SK-N-SH (cell line): Measurements from ENCODE around the gene PKD2L2. TPM values are rescaled to one million over a fixed set of nuclear protein-coding genes. Genes with fewer than 3 reads are reported as not detected.

Experiments used
- CTCF ChIA-PET: fragments of 300-600, 350-600 bp; formaldehyde crosslinking; extraction: SDS; loops from one replicate; lab custom pipeline; 2021; lab: Yijun Ruan, JAX
- POLR2A ChIA-PET: fragments of 350-600 bp; sonication (Branson Sonifier 250); formaldehyde crosslinking; extraction: SDS; loops from one replicate; lab custom pipeline; 2020; ENCODE audit warnings: antibody characterized with exemption, inconsistent platforms; lab: Yijun Ruan, JAX
- DNase-seq: peaks from one replicate; pipeline ENCODE4 v3.0.0; 2012
- H2AFZ ChIP-seq: fragments of 200-600 bp; sonication (generic); 2 replicates; pipeline ENCODE4 v1.8.1; 2016; ENCODE audit warnings: antibody characterized with exemption, mild to moderate bottlenecking, low read depth
- H3F3A ChIP-seq: fragments of 200-600 bp; sonication (generic); replicated peaks from 2 replicates; pipeline ENCODE3; 2016; ENCODE audit warnings: antibody characterized with exemption, mild to moderate bottlenecking; ENCODE audit not compliant: insufficient read depth
- H3K27ac ChIP-seq, 2 experiments: fragments of 200-500 bp in 1 of 2; fragments of 200-600 bp in 1 of 2; sonication (Bioruptor generic) in 1 of 2; sonication (generic), shearing (Covaris generic) in 1 of 2; 2 replicates each; pipeline versions ENCODE4 v1.5.1 to v1.6.1; 2014 to 2016; ENCODE audit warnings: low read depth in 2 of 2, inconsistent platforms in 1 of 2, low read length in 1 of 2, mild to moderate bottlenecking in 1 of 2, mixed read lengths in 1 of 2
- H3K27me3 ChIP-seq: fragments of 200-600 bp; sonication (generic), shearing (Covaris generic); 2 replicates; pipeline ENCODE4 v1.6.1; 2016; ENCODE audit warnings: mixed run types; ENCODE audit not compliant: insufficient read depth
- H3K36me3 ChIP-seq, 2 experiments: fragments of 200-500 bp in 1 of 2; fragments of 200-600 bp in 1 of 2; sonication (Bioruptor generic) in 1 of 2; sonication (generic) in 1 of 2; replicated peaks in 1 of 2; 2 replicates each; pipeline versions ENCODE3 to v1.5.1; 2014 to 2016; ENCODE audit warnings: low read length in 1 of 2, mild to moderate bottlenecking in 1 of 2; ENCODE audit not compliant: insufficient read depth in 2 of 2, control insufficient read depth in 1 of 2
- H3K4me1 ChIP-seq, 2 experiments: fragments of 200-500 bp in 1 of 2; fragments of 200-600 bp in 1 of 2; sonication (Bioruptor generic) in 1 of 2; sonication (generic), shearing (Covaris generic) in 1 of 2; 2 replicates each; pipeline versions ENCODE4 v1.5.1 to v1.6.1; 2014 to 2016; ENCODE audit warnings: low read depth in 1 of 2, low read length in 1 of 2, mixed run types in 1 of 2; ENCODE audit not compliant: insufficient read depth in 2 of 2, control insufficient read depth in 1 of 2
- H3K4me2 ChIP-seq: fragments of 200-600 bp; sonication (generic), shearing (Covaris generic); 2 replicates; pipeline ENCODE4 v1.6.1; 2017; ENCODE audit warnings: mixed run types
- H3K4me3 ChIP-seq, 2 experiments: fragments of 200-500 bp in 1 of 2; fragments of 200-600 bp in 1 of 2; sonication (Bioruptor generic) in 1 of 2; sonication (generic), shearing (Covaris generic) in 1 of 2; 2 replicates each; pipeline versions ENCODE4 v1.5.1 to v1.8.1; 2014 to 2016; ENCODE audit warnings: low read depth in 2 of 2, inconsistent platforms in 1 of 2, low read length in 1 of 2, mild to moderate bottlenecking in 1 of 2, mixed read lengths in 1 of 2, moderate library complexity in 1 of 2
- H3K79me2 ChIP-seq: fragments of 200-600 bp; sonication (generic); 2 replicates; pipeline ENCODE4 v1.8.1; 2017; ENCODE audit warnings: mild to moderate bottlenecking; ENCODE audit not compliant: insufficient read depth
- H3K9ac ChIP-seq: fragments of 200-600 bp; sonication (generic); 2 replicates; pipeline ENCODE4 v1.6.1; 2017; ENCODE audit warnings: mixed run types
- H3K9me2 ChIP-seq: fragments of 200-600 bp; sonication (generic); 2 replicates; pipeline ENCODE4 v1.6.1; 2017; ENCODE audit warnings: mixed run types
- H3K9me3 ChIP-seq: fragments of 200-600 bp; sonication (generic); 2 replicates; pipeline ENCODE4 v1.6.1; 2017; ENCODE audit warnings: mixed run types, mild to moderate bottlenecking, moderate library complexity
- H4K20me1 ChIP-seq: fragments of 200-600 bp; sonication (generic); 2 replicates; pipeline ENCODE4 v1.6.1; 2017; ENCODE audit warnings: mild to moderate bottlenecking, mixed run types; ENCODE audit not compliant: insufficient read depth
- EP300 ChIP-seq, 2 experiments: IDR thresholded peaks; 2 replicates each; pipeline versions ENCODE4 v1.4.0 to v1.6.1; 2012; ENCODE audit warnings: borderline replicate concordance in 1 of 2, low read depth in 1 of 2, low read length in 1 of 2
- EZH2phosphoT487 ChIP-seq: fragments of 200-600 bp; sonication (generic); IDR thresholded peaks from 2 replicates; pipeline ENCODE4 v1.6.1; 2017; ENCODE audit warnings: low read depth, mixed run types, mild to moderate bottlenecking, antibody characterized with exemption, moderate library complexity, borderline replicate concordance
- FOXM1 ChIP-seq: IDR thresholded peaks from 2 replicates; pipeline ENCODE4 v1.4.0; 2012; ENCODE audit warnings: low read depth, mild to moderate bottlenecking
- GABPA ChIP-seq: IDR thresholded peaks from 2 replicates; pipeline ENCODE4 v1.4.0; 2012; ENCODE audit warnings: low read depth, mild to moderate bottlenecking
- RFX5 ChIP-seq: IDR thresholded peaks from 2 replicates; pipeline ENCODE4 v1.6.1; 2012; ENCODE audit warnings: mild to moderate bottlenecking, improper control_type of control experiment, low read length
- TEAD4 ChIP-seq: IDR thresholded peaks from 2 replicates; pipeline ENCODE4 v1.4.0; 2012; ENCODE audit warnings: mild to moderate bottlenecking, borderline replicate concordance; ENCODE audit not compliant: insufficient read depth
- USF1 ChIP-seq: IDR thresholded peaks from 2 replicates; pipeline ENCODE4 v1.4.0; 2012; ENCODE audit warnings: low read depth, borderline replicate concordance
- USF2 ChIP-seq: fragments of 150-350 bp; IDR thresholded peaks from 2 replicates; pipeline ENCODE4 v1.6.1; 2017; ENCODE audit warnings: antibody characterized with exemption, low read length, low read depth, borderline replicate concordance
- ZBTB33 ChIP-seq: IDR thresholded peaks from 2 replicates; pipeline ENCODE4 v1.4.0; 2012; ENCODE audit warnings: low read depth, borderline replicate concordance
- WGBS: methylation state at CpG from one replicate; pipeline ENCODE4 v1.1.6; 2017; ENCODE audit warnings: low lambda C conversion rate; 5-methylcytosine and 5-hydroxymethylcytosine counted together
- polyA plus RNA-seq, 3 experiments: library from polyadenylated mRNA; depleted of rRNA; stranded (reverse); fragments of >200 nt; gene quantifications; 2 replicates each; pipeline ENCODE4 v1.2.3, GENCODE V29; 2012
- TF ChIP-seq, protein P1 (sequence below): IDR thresholded peaks from 2 replicates; pipeline ENCODE4; 2012
- TF ChIP-seq, protein P2 (sequence below): IDR thresholded peaks from 2 replicates; pipeline ENCODE4 v1.6.1; 2012; ENCODE audit warnings: mild to moderate bottlenecking, low read depth, low read length, moderate library complexity

The PKD2L2 gene
- polyA plus RNA-seq, 1 of the 3 experiments (the other 2 are of a cell fraction), result 0.26 TPM

- TF ChIP-seq USF1 (no peak), TEAD4 (no peak)
- TF ChIP-seq, protein P1, sequence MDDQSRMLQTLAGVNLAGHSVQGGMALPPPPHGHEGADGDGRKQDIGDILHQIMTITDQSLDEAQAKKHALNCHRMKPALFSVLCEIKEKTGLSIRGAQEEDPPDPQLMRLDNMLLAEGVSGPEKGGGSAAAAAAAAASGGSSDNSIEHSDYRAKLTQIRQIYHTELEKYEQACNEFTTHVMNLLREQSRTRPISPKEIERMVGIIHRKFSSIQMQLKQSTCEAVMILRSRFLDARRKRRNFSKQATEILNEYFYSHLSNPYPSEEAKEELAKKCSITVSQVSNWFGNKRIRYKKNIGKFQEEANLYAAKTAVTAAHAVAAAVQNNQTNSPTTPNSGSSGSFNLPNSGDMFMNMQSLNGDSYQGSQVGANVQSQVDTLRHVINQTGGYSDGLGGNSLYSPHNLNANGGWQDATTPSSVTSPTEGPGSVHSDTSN, result no peak
- TF ChIP-seq, all 33 proteins: peak for 0
Measured at GRCh38 chr5:137896560-137896959, 7.3 kb downstream of the PKD2L2 start (continued).

- 68% methylated on average over 3 of the region's 3 CpGs for WGBS
- POLR2A ChIA-PET, result no interaction called here
Measured at GRCh38 chr5:137899493-137899892, 10.2 kb downstream of the PKD2L2 start.

More at GRCh38 chr5:137899493-137899892, 10.2 kb downstream of the PKD2L2 start:
- no peak for TF ChIP-seq EP300 (IDR thresholded peaks at IDR 0.05; ENCODE audit: borderline replicate concordance in 1 of 2, low read depth in 1 of 2, low read length in 1 of 2)
- TF ChIP-seq USF2, result no peak
- TF ChIP-seq EZH2phosphoT487, result no peak
- TF ChIP-seq, protein P2, sequence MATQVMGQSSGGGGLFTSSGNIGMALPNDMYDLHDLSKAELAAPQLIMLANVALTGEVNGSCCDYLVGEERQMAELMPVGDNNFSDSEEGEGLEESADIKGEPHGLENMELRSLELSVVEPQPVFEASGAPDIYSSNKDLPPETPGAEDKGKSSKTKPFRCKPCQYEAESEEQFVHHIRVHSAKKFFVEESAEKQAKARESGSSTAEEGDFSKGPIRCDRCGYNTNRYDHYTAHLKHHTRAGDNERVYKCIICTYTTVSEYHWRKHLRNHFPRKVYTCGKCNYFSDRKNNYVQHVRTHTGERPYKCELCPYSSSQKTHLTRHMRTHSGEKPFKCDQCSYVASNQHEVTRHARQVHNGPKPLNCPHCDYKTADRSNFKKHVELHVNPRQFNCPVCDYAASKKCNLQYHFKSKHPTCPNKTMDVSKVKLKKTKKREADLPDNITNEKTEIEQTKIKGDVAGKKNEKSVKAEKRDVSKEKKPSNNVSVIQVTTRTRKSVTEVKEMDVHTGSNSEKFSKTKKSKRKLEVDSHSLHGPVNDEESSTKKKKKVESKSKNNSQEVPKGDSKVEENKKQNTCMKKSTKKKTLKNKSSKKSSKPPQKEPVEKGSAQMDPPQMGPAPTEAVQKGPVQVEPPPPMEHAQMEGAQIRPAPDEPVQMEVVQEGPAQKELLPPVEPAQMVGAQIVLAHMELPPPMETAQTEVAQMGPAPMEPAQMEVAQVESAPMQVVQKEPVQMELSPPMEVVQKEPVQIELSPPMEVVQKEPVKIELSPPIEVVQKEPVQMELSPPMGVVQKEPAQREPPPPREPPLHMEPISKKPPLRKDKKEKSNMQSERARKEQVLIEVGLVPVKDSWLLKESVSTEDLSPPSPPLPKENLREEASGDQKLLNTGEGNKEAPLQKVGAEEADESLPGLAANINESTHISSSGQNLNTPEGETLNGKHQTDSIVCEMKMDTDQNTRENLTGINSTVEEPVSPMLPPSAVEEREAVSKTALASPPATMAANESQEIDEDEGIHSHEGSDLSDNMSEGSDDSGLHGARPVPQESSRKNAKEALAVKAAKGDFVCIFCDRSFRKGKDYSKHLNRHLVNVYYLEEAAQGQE, result no peak
- TF ChIP-seq FOXM1, result no peak
- no peak for TF ChIP-seq RFX5
- no peak for TF ChIP-seq GABPA
- no peak for TF ChIP-seq ZBTB33
- H3K9ac ChIP-seq, result no peak overlapping the region
- H2AFZ ChIP-seq, result no peak overlapping the region
- H3K9me3 ChIP-seq, result no peaks in the 10 kb centered on the region
- no peak overlapping the region for H3K27ac ChIP-seq
- H3K27me3 ChIP-seq, result no peaks in the 10 kb centered on the region
- peaks cover 0 to 9% of the 10 kb centered on the region in 2 experiments; a peak in 1 of 4 replicates for H3K4me1 ChIP-seq
- no peak for DNase-seq
- no peaks in the 10 kb centered on the region; the same call in 1 of the 2 replicates for H3K9me2 ChIP-seq
- H3F3A ChIP-seq, result no peaks in the 10 kb centered on the region
- H3K79me2 ChIP-seq, result no peaks in the 10 kb centered on the region
- no peaks in the 10 kb centered on the region for H4K20me1 ChIP-seq
- H3K36me3 ChIP-seq, result no peaks in the 10 kb centered on the region
- no peak overlapping the region for H3K4me3 ChIP-seq
- CTCF ChIA-PET, result interaction anchor here (4.2 kb wide), 1 partner anchor 120 kb away, joined by 15 read pairs; no protein-coding TSS in a partner anchor
- H3K4me2 ChIP-seq, result no peak overlapping the region
